Measurements from ENCODE around the gene SOHLH1.

SOHLH1 gene

DNA sequence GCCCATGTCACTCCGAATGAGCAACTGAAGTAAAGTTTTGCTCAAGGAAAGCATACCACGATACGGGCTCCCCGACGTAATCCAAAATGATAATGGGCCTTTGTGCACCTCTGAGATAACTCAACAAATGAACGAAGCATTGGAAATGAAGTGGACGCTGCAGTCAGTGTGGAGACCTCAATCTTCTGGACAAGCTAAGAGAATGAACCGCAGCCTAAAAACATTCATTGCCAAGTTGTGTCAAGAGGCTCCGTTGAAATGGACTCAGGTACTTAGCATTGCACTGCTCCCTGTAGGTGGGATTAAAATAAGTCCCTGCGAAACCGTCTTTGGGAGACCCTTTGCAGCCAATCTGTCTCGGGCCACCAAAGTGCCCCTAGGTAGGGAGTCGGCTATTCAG lies 40.0 kb downstream of the SOHLH1 start:
- no peak for DNase-seq (ENCODE audit: low spot score)

DNA sequence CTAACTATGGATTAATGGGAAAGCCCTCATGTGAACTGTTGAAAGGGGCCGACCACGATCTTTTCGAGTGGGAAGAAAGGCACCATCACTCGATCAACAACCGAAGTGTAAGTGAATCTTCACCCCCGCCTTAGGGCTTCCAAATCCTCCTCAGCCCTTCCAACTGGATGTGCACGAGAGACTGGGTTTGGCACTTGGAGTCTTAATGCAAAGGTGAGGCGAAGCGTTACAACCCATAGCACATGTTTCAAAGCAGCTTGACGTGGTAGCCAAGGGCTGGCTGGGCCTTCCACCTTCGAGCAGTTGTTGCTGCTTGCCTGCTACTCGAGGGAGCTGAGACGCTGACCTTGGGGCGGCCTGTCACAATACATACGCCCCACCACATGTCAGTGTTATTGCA lies 41.9 kb downstream of the SOHLH1 start:
- no peak for DNase-seq (ENCODE audit: low spot score)

DNA sequence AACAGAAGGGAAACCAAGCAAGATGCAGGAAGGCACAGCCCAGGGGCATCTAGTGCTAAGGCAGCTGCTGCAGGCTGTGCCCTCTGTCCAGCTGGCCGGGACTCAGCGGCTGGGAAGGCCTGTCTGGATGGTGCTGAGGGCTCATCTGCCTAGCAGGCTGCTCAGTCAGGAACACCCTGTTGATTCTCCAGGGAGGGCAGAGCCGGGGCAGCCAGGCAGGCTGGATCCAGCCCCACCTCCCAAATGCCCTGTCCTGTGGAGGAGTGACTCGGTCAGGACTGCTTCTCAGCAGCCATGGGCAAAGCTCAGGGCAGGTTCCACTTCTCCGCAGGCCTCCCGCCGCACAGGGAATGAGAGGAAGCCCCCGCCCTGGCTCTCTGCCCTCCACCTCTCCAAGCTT lies 44.0 kb downstream of the SOHLH1 start:
- no peak for DNase-seq (ENCODE audit: low spot score)

DNA sequence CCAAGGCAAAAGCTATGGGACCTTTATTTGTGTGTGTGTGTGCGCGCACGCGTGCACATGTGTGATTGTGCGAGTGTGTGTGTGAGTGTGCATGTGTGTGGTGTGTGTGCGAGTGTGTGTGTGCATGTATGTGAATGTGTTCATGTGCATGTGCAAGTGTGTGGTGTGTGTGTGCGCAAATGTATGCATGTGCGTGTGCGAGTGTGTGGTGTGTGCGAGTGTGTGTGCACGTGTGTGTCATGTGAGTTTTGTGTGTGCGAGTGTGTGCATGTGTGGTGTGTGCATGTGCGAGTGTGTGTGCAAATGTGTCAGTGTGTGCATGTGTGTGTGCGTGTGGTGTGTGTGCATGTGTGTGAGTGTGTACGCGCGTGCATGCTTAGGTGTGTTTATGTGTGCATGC lies 48.9 kb downstream of the SOHLH1 start:
- DNase-seq (ENCODE audit: low spot score), result no peak

DNA sequence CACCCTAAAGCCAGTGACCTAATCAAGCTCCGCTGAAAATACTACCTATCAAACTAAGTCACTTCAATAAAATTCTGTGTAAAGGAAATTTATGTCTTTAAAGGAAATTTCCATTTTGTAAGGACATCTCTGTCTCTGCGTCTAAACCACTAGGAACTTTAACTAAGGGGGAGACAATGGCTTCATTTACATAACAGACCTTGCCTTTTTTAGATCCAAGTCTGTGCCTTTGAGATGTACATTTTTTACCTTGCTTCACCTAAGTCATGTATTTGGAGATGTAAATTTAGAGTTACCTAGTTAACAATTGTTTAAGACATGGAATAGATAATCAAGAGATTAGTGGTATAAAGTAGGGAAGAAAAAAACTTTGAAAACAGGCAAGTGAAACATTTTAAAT lies 49.8 kb downstream of the SOHLH1 start:
- no peak for DNase-seq (ENCODE audit: low spot score)

DNA sequence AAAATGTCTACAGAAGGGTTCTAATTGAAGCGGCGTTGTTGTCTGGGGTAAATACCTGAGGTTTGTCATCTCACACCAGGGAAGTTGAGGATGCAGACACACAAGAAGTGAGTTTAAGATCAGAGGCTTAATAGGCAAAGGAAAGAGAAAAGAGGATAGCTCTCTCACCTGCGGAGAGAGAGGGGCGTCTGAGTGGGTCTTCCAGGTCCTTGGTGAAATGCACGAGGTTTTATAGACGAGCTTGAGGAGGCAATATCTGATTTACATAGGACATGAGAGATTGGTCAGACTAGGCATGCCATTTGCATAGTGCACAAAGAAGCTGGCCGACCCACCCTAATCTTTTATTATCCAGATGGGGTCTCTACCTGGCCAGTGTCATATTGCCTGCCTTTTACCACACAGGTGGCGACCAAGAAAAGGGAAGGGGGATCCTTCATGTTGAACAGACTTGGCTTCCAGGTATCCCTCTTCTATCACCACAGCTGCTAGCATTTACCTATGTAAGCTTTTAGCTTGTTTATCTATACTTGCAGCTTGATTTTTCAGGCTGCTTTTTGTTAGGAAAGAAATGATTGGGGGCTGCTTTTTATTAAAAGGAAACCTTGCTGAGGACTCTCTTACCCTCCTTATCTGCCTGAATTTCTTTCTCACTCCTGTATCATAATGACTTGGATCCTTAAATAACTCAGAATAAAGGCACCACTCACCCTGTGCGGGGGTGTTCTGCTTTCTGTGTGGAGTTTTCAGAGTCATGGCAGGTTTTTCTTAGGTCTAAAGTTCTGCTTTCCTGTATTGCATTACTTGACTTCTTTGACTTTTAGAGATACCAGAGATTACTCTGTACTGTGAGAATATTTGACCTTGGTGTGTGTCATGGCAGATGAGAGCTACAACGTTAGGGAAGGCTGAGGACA lies 50.5 kb downstream of the SOHLH1 start:
- no peak for DNase-seq (ENCODE audit: low spot score)

DNA sequence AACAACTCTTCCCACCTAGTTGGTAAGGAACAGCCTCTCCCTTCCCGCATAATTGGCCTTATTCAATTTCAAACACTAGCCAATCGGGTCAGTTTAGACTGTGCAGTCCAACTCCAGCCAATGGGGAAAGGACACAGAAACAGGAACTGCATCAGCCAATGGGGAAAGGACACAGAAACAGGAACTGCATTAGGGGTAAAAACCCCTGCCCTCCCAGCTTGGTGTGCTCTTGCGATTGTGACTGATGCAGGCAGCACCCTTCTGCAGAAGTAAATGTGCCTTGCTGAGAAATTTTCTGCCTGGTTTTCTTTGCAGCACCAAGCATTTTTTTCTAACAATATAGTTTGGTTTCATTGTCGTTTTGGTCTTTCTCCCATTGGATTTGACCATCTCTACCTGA lies 51.4 kb downstream of the SOHLH1 start:
- no peak for DNase-seq (ENCODE audit: low spot score)

DNA sequence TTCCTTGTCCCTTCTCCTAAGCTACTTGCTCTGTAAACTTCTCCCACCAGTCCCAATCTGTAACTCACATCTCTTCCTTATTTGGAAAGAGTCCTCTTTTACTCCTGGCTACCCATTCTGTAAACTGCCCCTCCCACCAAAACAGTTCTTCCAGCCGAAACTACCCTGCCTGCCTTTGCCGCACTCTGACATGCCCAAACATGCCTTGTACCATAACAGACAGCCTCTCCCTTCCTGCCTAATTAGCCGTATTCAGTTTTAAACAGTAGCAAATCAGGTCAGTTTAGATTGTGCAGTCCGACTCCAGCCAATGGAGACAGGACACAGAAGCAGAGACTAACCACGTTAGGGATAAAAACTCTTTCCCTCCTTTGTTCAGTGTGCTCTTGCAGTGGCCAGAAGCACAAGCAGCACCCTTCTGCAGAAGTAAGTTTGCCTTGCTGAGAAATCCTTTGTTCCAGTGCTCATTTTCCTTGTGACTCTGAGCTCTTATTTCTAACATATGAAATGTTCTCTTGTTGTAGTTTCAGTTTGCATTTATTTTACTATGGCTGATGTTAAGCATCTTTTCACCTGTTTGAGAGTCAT lies 54.6 kb downstream of the SOHLH1 start:
- DNase-seq (ENCODE audit: low spot score), result no peak

Measured in hepatic stellate cell (primary cell).